HG03175 (cell line): ENCODE data around the gene WNK1.
A peak's percentile ranks its signal among the peaks of the same experiment; 100 is the strongest.
"Not testable (repeated sequence)": the region's sequence is repeated elsewhere in the genome, so short reads cannot be mapped to it uniquely, and the experiment has no call there.

Experiments
- ATAC-seq: cut with Tn5 transposase; IDR thresholded peaks from one replicate; pipeline ENCODE4 v1.9.1; 2021; ENCODE audit warnings: mild to moderate bottlenecking, moderate library complexity; ENCODE audit not compliant: unreplicated experiment

WNK1 gene

DNA sequence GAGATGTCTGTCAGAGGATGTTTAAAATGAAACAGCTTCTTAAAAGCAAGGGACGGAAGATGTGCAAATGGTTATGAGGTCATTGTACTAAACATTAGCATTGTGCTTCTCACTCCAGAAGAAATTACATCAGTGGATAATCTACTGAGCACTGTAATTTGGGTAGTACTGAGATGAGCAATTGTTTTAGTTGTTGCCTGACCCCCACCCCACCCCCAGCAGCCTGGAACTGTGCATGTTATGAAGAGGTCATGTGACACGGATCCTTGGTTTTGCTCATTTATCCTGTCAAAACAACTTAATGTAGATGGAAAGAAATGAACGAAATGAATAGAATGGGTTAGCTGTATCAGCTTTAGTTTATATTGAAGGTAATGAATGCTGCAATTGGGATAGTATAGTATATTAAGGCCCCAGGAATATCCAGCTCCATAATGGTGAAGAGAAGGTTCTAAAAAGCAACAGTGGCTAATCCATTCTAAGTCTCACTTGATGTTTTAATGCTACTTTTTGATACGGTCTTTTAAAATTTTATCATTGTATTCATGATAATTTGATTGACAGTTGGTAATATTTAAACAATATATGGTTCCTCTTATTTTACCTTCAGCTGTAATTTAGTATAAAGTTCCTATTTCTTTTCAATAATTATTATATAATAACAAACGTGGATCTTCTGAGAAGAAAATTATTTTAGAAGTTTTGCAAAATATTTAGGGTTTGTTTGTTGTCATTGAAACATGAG lies 58.5 kb downstream of the WNK1 start:
- no peak for ATAC-seq

DNA sequence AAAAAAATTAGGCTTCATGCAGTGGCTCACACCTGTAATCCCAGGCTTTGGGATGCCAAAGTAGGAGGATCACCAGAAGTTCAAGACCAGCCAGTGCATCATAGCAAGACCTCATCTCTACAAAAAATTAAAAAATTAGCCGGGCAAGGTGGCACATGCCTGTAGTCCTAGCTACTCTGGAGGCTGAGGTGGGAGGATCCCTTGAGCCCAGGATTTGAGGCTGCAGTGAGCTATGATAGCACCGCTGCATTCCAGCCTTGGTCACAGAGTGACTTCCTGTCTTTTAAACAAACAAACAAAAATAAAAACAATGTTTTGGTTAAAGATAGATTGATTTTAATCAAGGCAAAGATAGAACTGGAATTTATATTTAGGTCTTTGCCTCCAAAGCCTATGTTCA lies 60.6 kb downstream of the WNK1 start:
- no peak for ATAC-seq

DNA sequence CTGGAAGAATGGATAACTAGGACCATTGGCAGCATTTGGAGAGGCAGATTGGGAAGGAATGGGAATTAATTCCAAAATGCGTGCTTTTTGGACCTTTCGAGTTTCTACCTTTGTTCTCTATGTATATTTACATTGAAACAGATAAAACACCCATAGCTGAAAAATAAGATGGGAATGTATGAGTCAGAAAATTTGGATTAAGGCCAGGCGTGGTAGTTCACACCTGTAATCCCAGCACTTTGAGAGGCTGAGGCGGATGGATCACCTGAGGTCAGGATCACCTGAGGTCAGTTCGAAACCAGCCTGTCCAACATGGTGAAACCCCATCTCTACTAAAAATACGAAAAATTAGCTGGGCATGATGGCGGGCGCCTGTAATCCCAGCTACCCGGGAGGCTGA lies 65.1 kb downstream of the WNK1 start:
- ATAC-seq: not testable (repeated sequence)

DNA sequence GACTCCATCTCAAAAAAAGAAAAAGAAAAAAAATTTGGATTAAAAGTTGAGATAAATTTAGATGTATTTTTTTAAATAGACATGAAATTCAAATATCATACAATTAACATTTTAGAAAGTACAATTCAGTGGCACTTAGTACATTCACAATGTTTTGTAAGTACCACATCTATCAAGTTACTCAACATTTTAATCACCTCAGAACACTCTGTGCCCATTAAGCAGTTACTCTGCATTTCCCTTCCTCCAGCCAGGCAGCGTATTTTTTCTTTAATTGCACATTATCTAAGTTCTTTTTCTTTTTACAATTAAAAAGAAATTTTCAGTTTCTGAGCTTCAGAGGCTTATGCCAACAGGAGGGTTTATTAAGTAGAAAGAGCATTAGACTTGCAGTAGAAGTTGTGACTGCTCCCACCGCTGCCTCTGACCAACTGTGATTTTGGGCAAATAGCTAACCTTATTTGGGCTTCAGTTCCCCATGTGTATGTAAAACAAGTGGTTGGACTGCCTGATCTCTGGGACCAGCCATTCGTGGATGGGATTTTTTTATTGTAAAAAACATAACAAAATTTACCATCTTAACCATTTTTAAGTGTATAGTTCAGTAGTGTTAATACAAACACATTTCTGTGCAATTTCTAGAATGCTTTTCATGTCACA lies 65.7 kb downstream of the WNK1 start:
- no peak for ATAC-seq

DNA sequence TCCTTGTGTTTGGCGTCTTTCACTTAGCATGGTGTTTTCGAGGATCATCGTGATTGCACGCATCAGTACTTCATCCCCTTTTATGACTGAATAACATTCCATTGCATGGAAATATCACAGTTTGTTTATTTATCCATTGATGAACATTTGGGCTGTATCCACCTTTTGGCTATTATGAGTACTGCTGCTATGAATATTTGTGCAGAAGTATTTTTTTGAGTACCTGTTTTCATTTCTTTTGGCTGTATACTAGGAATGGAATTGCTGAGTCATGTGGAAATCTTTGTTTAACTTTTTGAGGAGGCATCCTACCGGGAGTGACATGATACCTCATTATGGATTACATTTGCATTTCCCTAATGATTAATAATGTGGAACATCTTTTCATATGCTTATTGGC lies 66.4 kb downstream of the WNK1 start:
- no peak for ATAC-seq

DNA sequence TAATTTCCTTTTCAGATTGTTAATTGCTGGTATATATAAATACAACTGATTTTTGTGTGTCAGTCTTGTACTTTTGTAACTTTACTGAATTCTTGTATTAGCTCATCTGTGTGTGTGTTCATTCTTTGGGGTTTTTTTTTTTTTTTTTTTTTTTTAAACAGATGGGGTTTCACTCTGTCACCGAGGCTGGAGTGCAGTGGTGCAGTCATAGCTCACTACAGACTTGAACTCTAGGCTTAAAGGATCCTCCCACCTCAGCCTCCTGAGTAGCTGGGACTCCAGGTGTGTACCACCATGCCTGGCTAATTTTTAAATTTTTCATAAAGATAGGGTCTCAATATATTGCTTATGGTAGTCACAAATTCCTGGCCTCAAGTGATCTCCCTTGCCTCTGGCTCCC lies 68.0 kb downstream of the WNK1 start:
- ATAC-seq: no peak

DNA sequence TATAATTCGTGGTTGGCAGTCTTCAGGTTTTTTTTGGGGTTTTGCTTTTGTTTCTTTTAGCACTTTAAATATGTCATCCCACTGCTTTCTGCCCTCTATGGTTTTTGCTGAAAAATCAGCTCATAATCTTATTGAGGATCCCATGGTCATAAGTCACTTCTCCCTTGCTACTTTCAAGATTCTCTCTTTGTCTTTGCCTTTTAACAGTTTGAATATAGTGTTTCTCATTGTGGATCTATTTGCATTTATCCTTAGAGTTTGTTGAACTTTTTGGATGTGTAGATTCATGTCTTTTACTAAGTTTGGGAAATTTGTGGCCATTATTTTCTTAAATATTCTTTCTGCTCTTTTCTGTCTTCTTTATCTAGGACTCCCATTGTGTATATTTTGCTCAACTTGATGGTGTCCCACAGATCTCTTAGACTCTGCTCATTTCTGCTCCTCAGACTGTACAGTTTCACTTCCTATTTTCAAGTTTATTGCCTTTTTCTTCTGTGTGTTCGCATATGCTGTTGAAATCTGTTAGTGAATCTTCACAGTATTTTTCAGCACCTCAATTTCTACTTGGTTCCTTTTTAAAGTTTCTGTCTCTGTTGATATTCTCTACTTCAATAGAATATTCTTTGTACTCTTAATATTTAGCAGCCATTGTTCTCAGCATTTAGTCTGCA lies 70.8 kb downstream of the WNK1 start:
- peak; percentile 89 for ATAC-seq

DNA sequence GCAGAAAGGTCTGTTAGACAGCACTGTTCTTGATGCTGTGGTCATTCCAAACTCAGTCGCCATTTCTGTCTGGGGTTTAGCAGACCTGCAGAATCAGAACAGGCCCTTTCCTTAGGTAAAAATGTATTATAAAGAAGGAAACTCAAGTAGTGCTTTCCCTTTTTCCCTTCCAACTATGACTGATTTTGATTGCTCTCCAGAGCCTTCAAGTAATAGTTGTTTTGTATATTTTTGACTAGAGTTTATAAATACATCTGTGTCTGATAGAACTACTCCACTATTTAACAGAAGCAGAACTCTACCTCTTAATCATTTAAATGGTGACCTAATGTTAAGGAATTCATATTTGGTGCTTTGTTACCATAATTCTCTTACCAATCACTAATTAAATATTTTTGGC lies 74.0 kb downstream of the WNK1 start:
- ATAC-seq: no peak

DNA sequence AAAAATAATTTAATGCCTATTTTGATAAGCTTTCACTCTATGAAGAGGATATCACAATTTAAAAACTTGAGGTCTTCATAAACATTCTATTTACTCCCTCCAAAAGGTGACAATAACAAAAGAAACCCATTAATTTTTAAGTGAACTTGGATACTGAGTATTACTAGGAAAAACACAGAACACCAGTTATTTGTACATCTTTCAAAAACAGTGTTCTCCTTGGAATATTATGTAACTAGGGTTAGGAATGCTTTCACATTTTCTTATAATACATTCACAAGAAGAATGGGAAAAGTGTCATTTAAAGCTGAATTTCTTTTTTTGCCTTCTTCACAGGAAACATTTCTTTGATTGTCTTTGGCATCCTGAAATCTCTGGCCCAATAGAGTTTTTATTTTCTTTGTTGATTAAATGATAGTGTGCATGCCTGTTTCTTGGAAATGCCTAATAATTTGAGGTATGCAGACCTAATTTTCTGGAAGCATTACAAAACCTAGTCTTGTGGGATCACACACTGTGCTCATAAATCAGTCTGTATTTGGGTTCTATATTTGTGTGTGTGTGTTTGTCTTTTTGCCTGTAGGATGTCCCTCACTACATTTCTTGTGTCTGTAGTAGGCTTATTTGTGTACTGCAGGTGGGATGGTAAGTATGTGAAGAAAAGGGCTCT lies 76.5 kb downstream of the WNK1 start:
- no peak for ATAC-seq

DNA sequence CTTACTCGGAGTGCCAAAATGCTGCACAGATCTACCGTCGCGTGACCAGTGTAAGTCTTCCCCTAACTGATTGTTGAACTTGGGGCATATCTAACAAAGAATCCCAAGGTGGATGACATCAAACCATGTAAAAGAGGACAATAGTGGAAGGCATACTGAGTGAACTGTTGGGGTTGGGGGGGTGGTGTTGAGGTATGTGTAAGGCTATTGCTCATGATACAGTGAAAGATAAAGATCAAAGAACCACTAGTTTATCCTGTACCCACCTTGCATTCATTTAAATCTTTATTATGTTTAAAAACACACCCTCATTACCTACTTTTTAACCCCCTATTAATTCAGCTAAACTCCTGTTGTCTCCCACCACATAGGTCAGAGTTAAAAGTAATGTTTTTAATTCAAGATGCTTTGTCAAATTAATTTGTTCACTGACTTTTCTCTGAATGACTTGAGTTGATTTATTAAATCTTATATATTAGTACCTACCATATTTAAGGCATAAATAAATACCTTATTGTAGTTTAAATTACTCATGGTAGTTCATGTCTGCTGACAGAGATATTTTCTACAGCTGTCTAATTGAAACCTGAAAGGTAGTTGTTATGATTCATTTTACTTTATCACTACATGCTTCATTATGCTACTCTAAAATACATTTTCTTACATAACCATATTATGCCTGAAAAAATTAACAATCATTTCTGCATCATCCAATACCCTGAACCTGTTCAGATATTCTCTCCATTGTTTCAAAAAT lies 77.9 kb downstream of the WNK1 start:
- ATAC-seq: no peak

DNA sequence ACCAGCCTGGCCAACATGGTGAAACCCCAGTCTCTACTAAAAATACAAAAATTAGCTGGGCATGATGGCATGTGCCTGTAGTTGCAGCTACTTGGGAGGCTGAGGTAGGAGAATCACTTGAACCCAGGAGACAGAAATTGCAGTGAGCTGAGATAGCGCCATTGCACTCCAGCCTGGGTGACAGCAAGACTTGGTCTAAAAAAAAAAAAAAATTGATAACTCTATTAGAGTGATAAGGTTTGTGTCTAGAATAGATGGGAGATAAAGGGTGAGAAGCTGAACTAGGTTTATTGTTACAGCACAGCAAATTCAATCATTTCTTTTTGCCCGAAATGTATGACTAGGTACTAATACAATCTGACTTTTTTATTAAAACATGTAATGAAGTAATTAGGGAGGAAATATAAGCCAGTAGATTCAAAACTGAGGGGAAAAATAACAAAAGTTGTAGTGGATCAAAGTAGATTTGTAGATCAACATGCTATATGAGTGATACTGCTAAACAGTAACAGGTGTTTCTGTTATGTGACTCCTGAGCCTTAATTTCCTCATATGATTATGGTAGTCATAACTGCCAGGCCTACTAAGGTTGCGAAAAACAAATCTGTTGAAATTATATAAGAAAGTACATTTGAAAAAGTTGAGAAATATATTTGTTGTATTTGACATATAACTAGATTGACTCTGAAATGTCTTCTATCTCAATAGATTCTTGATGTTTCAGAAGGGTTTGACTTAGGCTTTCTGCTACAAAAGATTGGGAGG lies 83.6 kb downstream of the WNK1 start:
- no peak for ATAC-seq

DNA sequence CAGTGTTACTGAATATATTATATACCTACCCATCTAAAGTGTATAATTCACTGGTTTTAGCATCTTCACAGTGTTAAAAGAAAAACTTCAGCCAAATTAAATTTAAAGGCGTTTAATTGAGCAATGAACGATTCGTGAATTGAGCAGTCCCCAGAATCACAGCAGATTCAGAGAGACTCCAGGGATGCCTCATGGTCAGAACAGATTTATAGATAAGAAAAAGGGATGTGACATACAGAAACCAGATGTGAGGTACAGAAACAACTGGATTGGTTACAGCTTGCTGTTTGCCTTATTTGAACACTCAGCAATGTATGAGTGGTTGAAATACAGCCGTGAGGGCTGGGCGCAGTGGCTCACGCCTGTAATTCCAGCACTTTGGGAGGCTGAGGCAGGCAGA lies 84.6 kb downstream of the WNK1 start:
- ATAC-seq: no peak

DNA sequence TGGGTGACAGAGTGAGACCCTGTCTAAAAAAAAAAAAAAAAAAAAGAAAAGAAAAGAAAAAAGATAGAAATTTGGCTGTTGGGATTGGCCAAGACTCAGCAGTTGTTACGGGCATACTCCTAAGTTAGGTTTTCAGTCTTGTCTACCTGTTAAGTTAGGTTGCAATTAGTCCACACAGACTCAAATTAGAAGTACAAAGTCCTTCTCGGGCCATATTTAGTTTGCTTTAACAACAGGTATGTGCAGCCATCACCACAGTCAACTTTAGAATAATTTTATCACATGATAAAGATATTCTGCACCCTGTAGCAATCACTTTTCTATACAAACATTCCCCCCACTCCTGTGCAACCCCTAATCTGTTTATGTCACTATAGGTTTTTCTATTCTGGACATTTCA lies 85.2 kb downstream of the WNK1 start:
- ATAC-seq: no peak

DNA sequence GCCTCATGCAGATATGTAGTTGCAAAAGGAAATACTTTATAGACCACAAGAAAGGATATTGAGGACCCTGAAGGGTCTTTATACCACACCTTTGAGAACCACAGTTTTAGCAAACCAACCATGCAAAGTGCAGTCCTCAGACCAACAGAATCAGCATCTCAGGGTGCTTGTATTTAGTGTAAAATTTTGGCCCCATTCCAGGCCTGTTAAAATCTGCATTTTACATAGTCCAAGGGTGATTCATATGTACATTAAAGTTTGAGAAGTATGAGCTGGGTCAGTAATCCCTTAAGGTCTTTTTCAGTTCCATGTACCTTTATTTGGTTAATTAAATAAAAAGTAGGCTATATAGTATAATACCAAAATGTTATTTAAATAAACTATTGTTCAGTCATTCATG lies 91.2 kb downstream of the WNK1 start:
- ATAC-seq: no peak

DNA sequence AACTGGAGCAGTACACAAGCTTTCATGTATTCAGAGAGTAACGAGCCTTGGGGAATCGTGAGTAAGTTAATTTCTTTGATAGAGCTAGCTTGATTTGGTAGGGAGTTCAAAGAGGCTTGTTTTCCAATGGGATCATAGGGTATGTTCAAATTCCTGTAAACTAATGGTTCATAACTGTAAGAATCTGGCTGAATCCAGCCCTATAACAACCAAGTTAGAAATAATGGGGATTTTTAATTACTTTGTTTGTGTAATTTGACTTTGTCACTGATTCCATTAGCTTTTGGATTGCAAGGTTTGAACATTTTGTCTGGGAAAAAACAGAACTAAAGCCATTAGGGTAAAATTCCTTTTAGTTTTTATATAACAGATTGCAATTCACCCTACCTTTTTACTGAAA lies 94.0 kb downstream of the WNK1 start:
- ATAC-seq: no peak

DNA sequence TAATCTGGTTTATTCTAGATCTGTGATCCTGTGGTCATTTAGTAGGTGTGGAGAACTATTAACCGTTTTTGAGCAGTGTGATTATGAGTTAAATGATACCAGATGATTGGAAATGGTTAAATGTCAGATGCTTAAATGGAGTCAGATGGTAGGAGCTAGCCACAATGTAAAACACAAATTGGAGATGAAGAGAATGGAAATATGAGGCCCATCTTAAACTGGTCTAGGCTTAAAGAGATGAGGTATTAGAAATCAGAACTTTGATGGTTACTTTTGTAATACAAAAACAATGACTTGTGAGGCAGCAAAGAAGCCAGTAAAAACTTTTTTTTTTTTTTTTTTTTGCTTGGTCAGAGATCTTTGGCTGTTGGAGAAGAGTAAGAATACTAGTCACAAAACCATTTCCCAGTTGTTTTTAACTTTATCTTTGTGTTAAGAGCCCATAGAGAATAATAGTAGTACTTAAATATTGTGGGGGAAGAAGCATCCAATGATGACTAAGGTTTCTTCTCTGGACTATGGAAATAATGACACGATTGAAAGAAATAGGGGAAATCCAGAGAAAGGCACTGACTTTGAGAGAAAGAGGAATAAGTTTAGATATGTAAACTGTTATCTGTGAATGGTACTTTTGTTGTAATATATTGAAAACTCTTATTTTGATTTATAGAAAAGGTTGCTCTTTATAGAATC lies 95.9 kb downstream of the WNK1 start:
- ATAC-seq: no peak

DNA sequence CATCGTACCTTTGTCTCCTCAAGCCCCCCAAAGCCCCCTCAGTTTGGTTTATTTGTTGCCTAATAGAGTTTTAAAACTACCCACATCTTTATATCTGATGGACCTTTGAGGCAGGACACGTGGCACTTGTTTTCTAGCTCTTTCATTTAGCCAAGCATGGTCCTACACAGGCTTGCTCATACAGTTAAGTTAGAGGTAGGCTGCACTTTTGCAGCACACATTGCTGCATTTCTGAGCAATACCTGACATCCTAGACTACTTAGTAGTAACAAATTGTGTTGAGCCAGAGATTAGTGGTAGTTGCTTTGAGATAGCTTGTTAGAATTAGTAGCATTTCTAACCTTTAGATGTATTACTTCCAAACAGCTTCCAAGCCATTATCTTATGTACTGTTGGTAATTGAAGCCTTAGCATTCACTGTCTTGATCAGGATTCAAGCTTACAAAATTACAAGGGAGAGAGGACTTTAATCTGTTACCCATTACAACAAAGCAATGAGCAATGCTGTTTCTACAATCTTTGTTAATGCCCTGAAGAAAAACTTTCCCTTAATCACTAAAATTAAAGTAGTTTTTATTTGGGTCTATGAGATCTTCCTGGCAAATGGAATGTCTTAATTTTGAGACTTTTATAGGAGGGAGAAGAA lies 96.6 kb downstream of the WNK1 start:
- no peak for ATAC-seq

DNA sequence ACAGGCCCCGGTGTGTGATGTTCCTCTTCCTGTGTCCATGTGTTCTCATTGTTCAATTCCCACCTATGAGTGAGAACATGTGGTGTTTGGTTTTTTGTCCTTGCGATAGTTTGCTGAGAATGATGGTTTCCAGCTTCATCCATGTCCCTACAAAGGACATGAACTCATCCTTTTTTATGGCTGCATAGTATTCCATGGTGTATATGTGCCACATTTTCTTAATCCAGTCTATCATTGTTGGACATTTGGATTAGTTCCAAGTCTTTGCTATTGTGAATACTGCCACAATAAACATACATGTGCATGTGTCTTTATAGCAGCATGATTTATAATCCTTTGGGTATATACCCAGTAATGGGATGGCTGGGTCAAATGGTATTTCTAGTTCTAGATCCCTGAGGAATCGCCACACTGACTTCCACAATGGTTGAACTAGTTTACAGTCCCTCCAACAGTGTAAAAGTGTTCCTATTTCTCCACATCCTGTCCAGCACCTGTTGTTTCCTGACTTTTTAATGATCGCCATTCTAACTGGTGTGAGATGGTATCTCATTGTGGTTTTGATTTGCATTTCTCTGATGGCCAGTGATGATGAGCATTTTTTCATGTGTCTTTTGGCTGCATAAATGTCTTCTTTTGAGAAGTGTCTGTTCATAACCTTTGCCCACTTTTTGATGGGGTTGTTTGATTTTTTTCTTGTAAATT lies 97.5 kb downstream of the WNK1 start:
- ATAC-seq: not testable (repeated sequence)

DNA sequence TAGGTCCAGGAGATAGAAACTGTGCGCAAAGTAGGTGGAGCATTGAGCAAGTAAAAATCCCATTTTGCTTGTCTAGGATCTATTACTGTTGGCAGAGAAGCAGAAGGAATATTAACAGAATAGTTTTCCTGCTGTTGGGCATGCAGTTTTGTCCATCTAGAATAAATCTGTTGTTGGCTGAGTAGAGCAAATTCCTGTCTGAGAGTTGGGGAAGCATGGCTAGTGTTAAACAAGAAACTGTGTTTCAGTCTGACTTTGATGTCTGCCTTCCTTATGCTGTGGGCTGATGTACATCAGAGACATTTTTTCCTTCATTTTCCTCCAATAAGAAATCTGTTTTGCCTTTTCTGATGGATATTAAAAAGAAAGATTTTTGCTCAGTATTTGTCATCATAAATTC lies 99.0 kb downstream of the WNK1 start:
- ATAC-seq: no peak
